Hepatocyte (in vitro differentiated cells): ENCODE data around the gene CBX3.

Experiments
- CTCF ChIP-seq: fragments of 200-600 bp; sonication (generic); IDR thresholded peaks from 2 replicates; pipeline ENCODE4 v1.5.1; 2016; ENCODE audit warnings: antibody characterized with exemption, mild to moderate bottlenecking; ENCODE audit not compliant: poor library complexity
- EZH2 ChIP-seq: fragments of 200-600 bp; sonication (generic); IDR thresholded peaks from 2 replicates; pipeline ENCODE4 v1.6.1; 2016; ENCODE audit warnings: antibody characterized with exemption, mild to moderate bottlenecking, borderline replicate concordance
- EZH2phosphoT487 ChIP-seq: fragments of 200-600 bp; sonication (generic); IDR thresholded peaks from one replicate; pipeline ENCODE4 v1.6.1; 2018; ENCODE audit warnings: antibody characterized with exemption, mild to moderate bottlenecking, low read depth, moderate library complexity; ENCODE audit not compliant: unreplicated experiment, severe bottlenecking

- TF ChIP-seq CTCF = no peak
- no peak for TF ChIP-seq EZH2
- no peak for TF ChIP-seq EZH2phosphoT487
Measured at GRCh38 chr7:26165950-26166683, 35.4 kb upstream of the CBX3 start.
